NCI-H1436 (cell line): ENCODE results near the gene MGAT4B.
A peak's percentile ranks its signal among the peaks of the same experiment; 100 is the strongest.

Experiments
- DNase-seq: peaks from one replicate; lab custom pipeline; 2025; lab: John Stamatoyannopoulos, UW

The MGAT4B gene

GRCh38 chr5:179812135-179812825 lies 5.6 kb upstream of the MGAT4B start:
- DNase-seq: no peak

- DNase-seq: no peak
Observed at GRCh38 chr5:179805529-179806249, 977 bp downstream of the MGAT4B start.

- DNase-seq: no peak
Observed at GRCh38 chr5:179805070-179805528, 1.6 kb downstream of the MGAT4B start.

- no peak for DNase-seq
Observed at GRCh38 chr5:179804555-179804947, 2.1 kb downstream of the MGAT4B start.

GRCh38 chr5:179803651-179804554 lies 2.8 kb downstream of the MGAT4B start:
- no peak for DNase-seq

GRCh38 chr5:179802950-179803562 lies 3.6 kb downstream of the MGAT4B start:
- peak; percentile 61 for DNase-seq

GRCh38 chr5:179802207-179802883 lies 4.3 kb downstream of the MGAT4B start:
- no peak for DNase-seq

GRCh38 chr5:179801304-179802206 lies 5.1 kb downstream of the MGAT4B start:
- no peak for DNase-seq

GRCh38 chr5:179800696-179801201 lies 5.9 kb downstream of the MGAT4B start:
- DNase-seq: no peak

GRCh38 chr5:179800071-179800695 lies 6.5 kb downstream of the MGAT4B start:
- DNase-seq: no peak

GRCh38 chr5:179799644-179799973 lies 7.1 kb downstream of the MGAT4B start:
- DNase-seq: no peak

- no peak for DNase-seq
Observed at GRCh38 chr5:179798771-179799643, 7.7 kb downstream of the MGAT4B start.

GRCh38 chr5:179798144-179798770 lies 8.4 kb downstream of the MGAT4B start:
- no peak for DNase-seq

- no peak for DNase-seq
Observed at GRCh38 chr5:179797741-179798140, 8.9 kb downstream of the MGAT4B start.

GRCh38 chr5:179796877-179797608 lies 9.6 kb downstream of the MGAT4B start:
- no peak for DNase-seq

GRCh38 chr5:179795863-179796833 lies 10.5 kb downstream of the MGAT4B start:
- DNase-seq: peak; percentile 28
